ENCODE results near the gene PTK7.

DNA sequence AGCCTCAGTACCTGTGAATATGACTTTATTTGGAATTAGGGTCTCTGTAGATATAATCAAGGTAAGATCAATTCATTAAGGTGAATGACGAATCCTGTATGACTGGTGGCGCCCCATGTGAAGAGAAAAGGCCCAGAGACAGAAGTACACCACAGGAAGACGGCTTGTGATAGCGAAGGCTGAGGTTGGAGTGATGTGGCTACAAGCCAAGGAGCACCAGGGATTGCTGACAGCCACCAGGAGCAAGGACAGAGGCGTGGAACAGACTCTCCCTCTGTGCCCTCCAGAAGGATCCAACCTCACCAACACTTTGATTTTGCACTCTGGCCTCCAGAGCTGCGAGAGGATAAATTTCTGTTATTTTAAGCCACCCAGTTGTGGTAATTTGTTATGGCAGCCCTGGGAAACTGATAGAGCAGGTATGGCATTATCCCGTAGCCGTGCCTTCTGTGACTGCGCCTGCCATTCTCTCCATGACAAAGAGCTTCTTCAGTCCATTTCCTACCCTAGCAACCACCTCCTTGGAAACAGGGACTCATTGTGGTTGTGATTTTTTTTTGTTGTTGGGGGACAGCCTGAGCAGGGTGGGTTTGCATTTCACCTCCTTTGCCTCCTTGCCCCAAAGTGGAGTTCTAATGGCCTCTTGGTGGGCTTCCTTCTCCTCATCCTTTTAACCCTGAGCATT lies 29.6 kb downstream of the PTK7 start:
- TF ChIP-seq, protein P1, sequence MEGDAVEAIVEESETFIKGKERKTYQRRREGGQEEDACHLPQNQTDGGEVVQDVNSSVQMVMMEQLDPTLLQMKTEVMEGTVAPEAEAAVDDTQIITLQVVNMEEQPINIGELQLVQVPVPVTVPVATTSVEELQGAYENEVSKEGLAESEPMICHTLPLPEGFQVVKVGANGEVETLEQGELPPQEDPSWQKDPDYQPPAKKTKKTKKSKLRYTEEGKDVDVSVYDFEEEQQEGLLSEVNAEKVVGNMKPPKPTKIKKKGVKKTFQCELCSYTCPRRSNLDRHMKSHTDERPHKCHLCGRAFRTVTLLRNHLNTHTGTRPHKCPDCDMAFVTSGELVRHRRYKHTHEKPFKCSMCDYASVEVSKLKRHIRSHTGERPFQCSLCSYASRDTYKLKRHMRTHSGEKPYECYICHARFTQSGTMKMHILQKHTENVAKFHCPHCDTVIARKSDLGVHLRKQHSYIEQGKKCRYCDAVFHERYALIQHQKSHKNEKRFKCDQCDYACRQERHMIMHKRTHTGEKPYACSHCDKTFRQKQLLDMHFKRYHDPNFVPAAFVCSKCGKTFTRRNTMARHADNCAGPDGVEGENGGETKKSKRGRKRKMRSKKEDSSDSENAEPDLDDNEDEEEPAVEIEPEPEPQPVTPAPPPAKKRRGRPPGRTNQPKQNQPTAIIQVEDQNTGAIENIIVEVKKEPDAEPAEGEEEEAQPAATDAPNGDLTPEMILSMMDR (IDR thresholded peaks at IDR 0.05; ENCODE audit: poor library complexity) = no peak
- no peak for TF ChIP-seq EZH2phosphoT487 (IDR thresholded peaks at IDR 0.05; ENCODE audit: low read depth, severe bottlenecking, unreplicated experiment)

Measured in hepatocyte (in vitro differentiated cells).